Hematopoietic multipotent progenitor cell treated with erythropoietin and hydrocortisone succinate and interleukin-3 and kit ligand, for 17 days (in vitro differentiated cells): ENCODE data around the gene RFX3.

Source experiments
- DNase-seq: peaks from one replicate; pipeline ENCODE4 v3.0.0-alpha.2; 2015; ENCODE audit warnings: low spot score

RFX3 gene

GRCh38 chr9:3271581-3271980 lies 254.2 kb downstream of the RFX3 start:
- no peak for DNase-seq

DNA sequence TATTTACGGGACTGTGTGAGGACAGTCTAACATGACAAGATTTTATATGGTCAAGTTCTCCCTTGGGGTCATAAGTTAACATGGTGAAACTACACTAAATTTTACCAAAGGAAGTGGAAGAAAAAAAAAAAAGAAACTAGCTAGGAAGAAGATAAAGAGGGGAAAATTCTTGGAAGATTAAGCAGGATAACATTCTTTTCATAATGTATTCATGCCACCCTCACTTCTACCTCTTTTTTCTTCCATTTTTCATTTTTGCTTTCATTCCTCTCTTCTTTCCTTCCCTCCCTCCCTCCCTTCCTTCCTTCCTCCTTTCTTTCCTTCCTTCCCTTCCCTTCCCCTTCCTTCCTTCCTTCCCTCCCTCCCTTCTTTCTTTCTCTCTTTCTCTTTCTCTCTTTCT lies 254.6 kb downstream of the RFX3 start:
- DNase-seq = no peak

DNA sequence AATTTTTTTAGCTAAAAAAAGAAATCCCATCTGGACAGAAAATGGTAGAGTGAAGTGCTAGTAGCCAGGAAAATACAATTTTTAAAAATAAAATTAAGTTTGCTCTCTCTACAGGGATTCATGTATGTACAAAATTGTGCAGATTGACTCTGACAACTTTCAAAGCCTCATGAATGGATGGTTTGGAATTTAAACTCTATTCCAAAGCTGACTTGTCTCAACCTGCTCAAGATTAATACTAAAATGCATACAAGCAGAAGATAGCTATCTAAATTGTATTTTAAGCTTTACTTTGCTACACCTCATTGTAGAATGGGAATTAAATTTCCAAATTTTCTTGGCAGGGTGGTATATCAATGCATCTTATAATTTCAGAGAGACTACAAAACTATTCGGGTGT lies 257.6 kb downstream of the RFX3 start:
- no peak for DNase-seq

DNA sequence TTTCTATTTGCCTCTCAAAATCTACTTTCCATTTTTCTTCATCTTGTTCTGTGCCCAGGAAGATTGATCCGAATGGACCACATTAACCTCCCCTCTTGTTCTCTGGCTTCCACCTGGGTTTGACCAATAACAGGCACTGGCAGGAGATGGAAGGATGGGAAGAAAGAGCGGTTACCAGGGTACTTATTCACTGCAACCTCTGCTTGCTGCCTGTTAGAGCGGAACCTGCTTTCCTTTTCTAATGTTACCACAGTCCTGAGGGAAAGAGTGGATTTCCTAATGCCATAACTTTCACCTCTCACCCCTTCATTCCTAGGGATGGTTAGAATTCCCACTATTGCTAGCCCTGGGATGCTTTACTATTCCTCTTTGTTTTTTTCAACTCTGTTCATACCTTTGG lies 262.1 kb downstream of the RFX3 start:
- DNase-seq = no peak

DNA sequence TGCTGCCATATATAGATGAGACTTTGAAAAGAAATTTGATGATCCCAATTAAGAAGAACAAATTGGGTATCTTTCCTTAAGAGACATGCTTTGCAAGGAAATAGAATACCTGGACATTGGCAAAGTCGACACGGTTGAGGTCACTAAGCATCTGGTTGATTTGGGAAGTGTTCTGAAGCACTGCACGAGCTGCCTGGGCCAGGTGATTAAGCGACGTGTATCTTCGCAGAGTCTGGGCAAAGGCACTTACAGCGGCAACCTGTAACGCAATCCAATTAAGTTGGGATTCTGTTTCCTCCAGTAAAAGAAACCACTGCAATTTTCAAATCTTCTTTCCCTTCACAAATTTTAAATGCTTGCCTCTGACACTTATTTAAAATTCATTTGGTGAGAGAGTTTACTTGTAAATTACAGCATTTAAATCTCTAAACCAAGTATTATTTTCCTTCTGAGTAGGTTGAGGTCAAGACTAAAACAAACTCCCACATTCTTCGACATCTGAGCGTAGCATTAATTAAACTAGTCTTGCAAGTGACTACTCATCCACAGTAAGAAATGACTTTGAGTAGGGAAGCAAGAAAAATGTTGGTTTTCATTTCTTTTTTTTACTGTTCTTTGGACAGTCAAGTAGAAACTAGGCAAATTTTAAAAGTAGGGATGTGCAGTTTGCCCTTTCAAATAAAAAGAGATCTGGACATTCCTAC lies 262.8 kb downstream of the RFX3 start:
- no peak for DNase-seq

DNA sequence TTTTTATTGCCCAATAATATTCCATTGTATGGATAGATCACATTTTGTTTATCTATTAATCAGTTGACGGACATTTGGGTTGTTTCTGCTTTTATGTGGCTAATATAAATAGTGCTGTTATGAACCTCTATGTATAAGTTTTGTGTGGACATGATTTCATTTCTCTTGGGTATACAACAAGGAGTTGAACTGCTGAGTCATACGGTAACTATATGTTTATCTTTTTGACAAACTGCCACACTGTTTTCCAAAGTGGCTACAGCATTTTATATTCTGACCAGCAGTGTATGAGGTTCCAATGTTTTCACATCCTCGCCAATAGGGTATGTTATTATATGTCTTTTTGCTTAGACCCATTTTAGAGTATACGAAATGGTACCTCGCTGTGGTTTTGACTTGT lies 264.3 kb downstream of the RFX3 start:
- no peak for DNase-seq

DNA sequence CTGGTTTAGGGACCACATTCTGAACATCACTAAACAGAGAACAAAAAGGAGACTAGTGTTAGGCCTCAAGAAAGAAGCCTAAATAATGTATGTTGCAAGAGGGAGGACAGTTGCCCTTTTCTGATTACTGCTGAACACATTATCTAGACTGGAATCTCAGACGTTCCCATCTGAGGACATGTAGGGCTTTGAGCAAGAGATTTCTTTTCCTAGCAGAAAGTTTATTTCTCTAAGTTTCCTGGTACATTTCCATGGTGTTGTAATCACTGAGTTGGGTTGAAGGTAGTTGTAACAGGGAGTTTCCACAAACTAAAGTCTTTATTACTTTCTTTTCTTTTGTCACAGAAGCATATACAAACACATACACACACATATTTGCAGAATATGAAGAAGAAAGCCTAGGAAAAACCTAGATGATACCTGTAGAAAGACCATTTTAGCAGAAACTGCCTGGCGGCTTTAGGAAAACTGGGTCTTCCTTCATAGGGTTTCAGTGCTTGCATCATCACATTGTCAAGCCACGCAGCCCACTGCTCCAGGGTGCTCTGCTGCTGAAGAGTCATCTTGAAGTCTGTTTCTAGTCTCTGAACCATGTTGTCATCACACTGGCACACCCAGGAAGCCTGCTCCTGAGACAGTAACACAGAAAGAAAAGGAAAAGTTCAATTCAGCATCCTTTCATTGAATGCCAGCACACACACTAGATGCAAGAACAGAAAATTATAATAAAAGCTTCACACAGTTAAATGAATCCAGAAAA lies 269.1 kb downstream of the RFX3 start:
- no peak for DNase-seq

- no peak for DNase-seq
These were observed 274.5 kb downstream of the RFX3 start for GRCh38 chr9:3251309-3251708.

- no peak for DNase-seq
These were observed 275.1 kb downstream of the RFX3 start for GRCh38 chr9:3250741-3251140.

- no peak for DNase-seq
These were observed 278.6 kb downstream of the RFX3 start for GRCh38 chr9:3247211-3247610.

- no peak for DNase-seq
These were observed 279.6 kb downstream of the RFX3 start for GRCh38 chr9:3246241-3246640.

GRCh38 chr9:3244963-3245653 lies 280.7 kb downstream of the RFX3 start:
- DNase-seq = no peak

DNA sequence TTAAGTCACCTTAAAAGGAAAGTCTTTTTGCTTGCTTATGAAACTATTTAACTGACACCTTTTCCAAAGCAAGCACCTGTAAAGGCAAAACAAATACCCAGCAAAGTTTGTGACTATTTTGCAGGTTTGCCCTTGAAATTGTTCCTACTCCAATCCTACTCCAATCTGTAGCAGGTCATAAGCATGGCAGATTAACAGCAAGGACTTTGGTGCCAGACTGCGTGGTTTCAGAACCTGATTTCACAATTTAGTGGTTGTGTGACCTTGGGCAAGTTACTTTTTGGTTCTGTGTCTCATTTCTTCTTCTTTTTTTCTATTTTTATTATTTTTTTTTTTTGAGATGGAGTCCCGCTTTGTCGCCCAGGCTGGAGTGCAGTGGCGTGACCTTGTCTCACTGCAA lies 282.1 kb downstream of the RFX3 start:
- DNase-seq = no peak

DNA sequence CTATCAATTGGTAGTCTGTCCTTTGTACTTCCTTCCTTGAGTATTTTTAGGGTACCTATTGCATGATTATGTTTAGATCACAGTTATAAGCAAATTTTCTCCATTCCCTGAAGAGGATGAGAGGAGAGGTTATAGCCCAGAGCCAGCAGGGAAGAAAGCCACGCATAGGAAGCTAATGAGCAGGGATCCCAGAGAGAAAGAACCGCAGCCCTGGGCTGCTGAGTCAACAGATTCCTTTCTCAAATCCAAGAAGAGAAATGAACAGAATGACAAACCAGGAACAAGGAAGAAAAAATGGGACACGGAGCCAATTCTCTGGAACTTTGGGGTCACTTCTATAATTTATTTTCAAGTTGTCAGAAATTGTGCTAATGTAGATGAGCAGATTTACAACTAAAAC lies 284.5 kb downstream of the RFX3 start:
- no peak for DNase-seq

- peak; percentile 52 for DNase-seq
These were observed 285.0 kb downstream of the RFX3 start for GRCh38 chr9:3240656-3241268.

DNA sequence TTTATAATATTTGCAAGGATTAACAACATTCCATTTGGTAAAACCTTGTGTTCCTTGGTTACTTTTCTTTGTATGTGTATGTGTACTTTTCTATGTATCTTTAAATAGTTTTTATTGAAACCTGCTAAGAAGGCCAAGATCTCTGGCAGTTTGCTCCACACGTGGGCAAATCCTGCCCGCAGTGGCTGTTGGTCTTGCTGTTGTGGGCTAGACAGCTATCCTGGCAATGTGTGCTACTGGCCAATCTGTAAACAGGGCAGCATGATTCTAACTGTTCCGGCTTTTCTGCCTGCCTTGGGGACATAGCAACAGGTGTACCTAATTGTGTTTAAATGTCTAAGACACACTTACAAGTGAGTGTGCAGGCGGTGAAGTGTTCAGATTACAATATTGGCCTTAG lies 286.6 kb downstream of the RFX3 start:
- DNase-seq = no peak

DNA sequence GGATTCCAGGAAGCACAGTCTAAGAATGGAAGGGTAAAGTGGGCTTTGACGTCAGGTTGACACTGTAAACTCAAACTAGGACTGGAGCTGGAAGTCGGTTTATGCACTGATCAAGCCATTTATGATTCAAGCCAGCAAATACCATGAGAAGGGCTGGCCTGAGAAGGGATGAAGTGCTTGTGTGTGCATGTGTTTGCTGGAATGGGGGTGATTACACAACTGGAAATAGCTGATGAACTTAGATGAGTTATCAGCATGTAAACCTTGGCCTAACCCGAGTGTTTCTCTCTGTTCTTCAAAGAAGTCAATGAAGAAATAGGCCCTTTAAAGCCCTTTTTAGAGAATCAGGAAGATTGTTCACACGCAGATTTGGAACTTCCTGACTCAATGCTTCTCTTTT lies 287.6 kb downstream of the RFX3 start:
- no peak for DNase-seq

DNA sequence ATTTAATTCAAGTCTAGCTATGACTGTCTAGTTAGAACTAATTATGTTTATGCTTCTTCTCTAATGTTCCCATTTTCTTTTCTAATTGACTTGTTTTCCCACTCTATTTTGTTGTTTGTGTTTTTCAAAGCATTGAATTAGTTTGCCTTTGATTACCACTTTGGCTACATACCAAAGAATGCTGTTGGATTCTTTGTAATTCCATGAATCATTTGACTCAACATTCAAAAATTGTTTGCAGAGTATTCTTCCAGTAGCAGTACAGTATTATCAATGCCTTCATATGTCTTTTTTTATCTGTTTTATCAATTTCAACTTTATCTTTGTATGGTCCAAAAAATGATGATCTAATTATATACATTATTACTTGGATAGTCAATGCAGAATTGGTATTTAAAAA lies 288.7 kb downstream of the RFX3 start:
- no peak for DNase-seq

DNA sequence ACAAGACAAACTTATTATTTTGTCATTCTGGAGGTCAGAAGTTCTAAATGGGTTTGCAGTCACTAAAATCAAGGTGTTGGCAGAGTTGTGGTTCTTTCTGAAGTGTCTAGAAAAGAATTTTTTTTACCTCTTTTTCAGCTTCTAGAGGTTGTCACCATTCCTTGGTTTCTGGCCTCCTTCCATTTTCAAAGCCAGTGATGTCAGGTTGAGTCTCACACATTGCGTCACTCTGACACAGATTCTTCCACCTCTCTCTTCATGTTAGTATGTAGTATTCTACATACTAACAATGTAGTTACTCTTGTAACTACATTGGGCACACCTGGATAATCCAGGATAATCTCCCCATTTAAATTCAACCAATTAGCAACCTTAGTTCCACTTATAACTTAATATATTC lies 290.3 kb downstream of the RFX3 start:
- DNase-seq = no peak

DNA sequence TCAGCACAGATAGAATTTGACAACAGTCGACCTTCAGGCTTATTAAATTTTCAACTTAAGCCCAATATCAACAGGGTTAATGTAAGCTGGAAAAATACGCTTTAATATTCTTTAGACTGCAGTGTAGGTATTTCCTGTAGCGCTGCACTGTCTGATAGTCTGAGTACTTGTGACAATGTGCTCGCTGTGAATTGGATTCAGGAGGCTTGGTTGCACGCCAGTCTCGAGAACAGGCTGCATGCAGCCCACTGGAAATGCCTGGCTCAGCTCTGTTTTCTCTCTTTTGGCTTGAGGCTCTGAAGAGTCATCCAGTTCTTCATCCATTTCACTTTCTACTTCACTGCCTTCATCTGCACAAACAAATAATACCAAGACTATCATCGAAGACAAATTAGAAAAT lies 300.9 kb downstream of the RFX3 start:
- no peak for DNase-seq

DNA sequence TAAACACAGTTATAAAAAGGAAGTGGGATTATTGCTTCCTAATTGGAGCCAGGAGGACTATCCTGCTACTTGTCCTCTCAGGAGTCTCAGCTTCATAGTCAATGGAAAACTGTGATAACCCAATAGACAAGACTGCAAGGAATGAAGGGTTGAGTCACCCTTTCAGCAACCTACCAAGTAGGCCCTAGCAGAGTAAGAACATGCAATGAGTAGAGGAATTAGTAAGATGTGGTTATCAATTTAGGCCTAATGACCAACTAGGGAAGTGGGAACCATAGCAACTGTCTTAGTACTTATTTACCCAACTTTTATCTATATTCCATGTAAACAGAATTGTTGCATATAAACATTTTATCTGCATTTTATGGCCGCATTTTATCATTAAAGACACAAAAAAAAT lies 310.1 kb downstream of the RFX3 start:
- no peak for DNase-seq

DNA sequence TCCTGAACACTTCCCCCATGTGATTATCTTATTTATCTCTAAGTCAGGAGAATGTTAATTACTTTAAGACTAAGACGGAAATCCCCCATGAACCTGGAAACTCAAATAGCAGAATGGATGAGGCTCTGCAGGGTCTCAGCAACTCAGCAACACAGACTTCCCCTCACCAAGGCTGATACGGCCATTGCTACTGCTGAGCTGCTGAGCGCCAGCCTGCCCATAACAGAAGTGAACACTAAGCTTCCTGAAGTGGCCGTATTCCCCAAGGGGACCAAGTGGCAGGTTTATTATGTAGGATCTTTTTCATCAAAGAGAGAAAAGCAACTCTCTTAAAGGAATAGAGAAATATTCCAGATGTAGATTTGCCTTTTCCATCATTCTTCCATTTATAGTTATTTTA lies 311.1 kb downstream of the RFX3 start:
- DNase-seq = no peak
